Cardiac muscle cell (in vitro differentiated cells and primary cell): ENCODE data around the gene LPA. TPM values are rescaled to one million over a fixed set of nuclear protein-coding genes. Genes with fewer than 3 reads are reported as not detected.
"Not testable (repeated sequence)": the region's sequence is repeated elsewhere in the genome, so short reads cannot be mapped to it uniquely, and the experiment has no call there.

Experiments used
- DNase-seq, 2 donors: peaks; one replicate each; pipeline versions ENCODE4 v3.0.0 to v3.0.0-alpha.2; 2010 to 2017; ENCODE audit warnings: low read depth in 1 of 2, low spot score in 1 of 2
- H3K27ac ChIP-seq: fragments of 200-600 bp; sonication (generic); 2 replicates; pipeline ENCODE4 v1.5.1; 2016
- H3K27me3 ChIP-seq: fragments of 200-600 bp; sonication (generic); 2 replicates; pipeline ENCODE4 v1.6.0; 2016; ENCODE audit warnings: control low read depth
- H3K36me3 ChIP-seq: fragments of 200-600 bp; sonication (generic); 2 replicates; pipeline ENCODE4 v1.5.1; 2016; ENCODE audit warnings: control low read depth
- H3K4me1 ChIP-seq: fragments of 200-600 bp; sonication (generic); 2 replicates; pipeline ENCODE4 v1.8.1; 2017; ENCODE audit warnings: low read depth, mild to moderate bottlenecking, mixed run types
- H3K4me3 ChIP-seq: fragments of 200-600 bp; sonication (generic); 2 replicates; pipeline ENCODE4 v1.5.1; 2016; ENCODE audit warnings: mild to moderate bottlenecking
- H3K9me3 ChIP-seq: fragments of 200-600 bp; sonication (generic); 2 replicates; pipeline ENCODE4 v1.5.1; 2017; ENCODE audit warnings: low read depth, mild to moderate bottlenecking, control low read depth
- polyA plus RNA-seq: library from polyadenylated mRNA; unstranded; fragments of >200 nt; fragmentation: Nextera tagmentation; extraction: Ambion mirVana; gene quantifications from 2 replicates; pipeline ENCODE4 v1.2.1, GENCODE V29; 2016
- total RNA-seq: library from RNA; depleted of rRNA; stranded (reverse); fragments of >200 nt; gene quantifications from 2 replicates; pipeline ENCODE4 v1.2.3, GENCODE V29; 2016
- TF ChIP-seq, protein P1 (sequence below): IDR thresholded peaks from 2 replicates; pipeline ENCODE4 v1.5.1; 2012; ENCODE audit warnings: low read depth, mild to moderate bottlenecking, low read length

Gene LPA
- total and polyA plus RNA-seq, 2 experiments from 2014 or later = 0.15 TPM; not detected in 1

DNA sequence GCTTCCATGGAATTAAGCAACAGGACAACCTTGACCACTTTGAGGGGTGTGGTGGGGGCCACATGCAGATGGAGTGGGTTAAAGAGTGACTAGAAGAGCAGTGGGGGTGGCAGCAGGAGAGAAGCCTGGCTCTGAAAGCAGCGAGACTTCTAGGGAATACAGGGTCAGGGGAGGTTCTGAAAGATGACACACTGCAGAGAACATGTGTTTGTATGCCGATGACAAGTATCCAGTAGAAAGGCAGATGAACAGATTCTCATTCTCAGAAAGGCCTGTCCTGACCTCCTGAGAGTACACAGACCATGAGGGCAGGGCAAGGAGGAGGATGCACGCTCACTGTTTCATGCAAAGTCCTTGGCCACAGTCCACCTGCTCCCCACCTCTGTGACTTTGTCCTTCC lies 2.9 kb downstream of the LPA start:
- no peaks in the 10 kb centered on the region for H3K27me3 ChIP-seq
- H3K4me1 ChIP-seq = no peaks in the 10 kb centered on the region
- DNase-seq = no peak
- TF ChIP-seq, protein P1, sequence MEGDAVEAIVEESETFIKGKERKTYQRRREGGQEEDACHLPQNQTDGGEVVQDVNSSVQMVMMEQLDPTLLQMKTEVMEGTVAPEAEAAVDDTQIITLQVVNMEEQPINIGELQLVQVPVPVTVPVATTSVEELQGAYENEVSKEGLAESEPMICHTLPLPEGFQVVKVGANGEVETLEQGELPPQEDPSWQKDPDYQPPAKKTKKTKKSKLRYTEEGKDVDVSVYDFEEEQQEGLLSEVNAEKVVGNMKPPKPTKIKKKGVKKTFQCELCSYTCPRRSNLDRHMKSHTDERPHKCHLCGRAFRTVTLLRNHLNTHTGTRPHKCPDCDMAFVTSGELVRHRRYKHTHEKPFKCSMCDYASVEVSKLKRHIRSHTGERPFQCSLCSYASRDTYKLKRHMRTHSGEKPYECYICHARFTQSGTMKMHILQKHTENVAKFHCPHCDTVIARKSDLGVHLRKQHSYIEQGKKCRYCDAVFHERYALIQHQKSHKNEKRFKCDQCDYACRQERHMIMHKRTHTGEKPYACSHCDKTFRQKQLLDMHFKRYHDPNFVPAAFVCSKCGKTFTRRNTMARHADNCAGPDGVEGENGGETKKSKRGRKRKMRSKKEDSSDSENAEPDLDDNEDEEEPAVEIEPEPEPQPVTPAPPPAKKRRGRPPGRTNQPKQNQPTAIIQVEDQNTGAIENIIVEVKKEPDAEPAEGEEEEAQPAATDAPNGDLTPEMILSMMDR = no peak
- H3K9me3 ChIP-seq = no peaks in the 10 kb centered on the region
- no peak overlapping the region for H3K27ac ChIP-seq
- H3K4me3 ChIP-seq = no peak overlapping the region
- H3K36me3 ChIP-seq = no peaks in the 10 kb centered on the region

DNA sequence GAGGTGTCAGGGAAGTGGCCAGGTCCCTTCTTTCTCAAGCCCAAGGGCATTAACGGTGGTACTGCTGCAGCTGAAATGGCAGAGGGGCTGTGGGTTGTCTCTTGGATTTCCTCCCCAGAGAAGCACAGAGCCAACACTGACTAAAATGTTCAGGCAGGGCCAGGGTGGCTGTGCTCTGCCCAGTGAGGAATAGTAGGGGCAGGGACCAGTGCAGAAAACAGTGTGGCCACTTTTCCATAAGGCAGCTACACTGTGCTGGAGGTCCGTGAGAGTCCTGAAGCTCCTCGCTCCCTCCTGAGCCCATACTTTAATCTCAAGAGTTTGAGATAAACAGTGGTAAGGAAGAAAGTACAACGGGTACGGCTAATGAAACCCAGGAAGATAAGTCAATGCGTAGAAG lies 4.5 kb downstream of the LPA start:
- no peak for DNase-seq
- H3K36me3 ChIP-seq = no peaks in the 10 kb centered on the region
- no peaks in the 10 kb centered on the region for H3K27me3 ChIP-seq
- H3K9me3 ChIP-seq = no peaks in the 10 kb centered on the region
- TF ChIP-seq, protein P1 = no peak
- H3K27ac ChIP-seq = no peak overlapping the region
- H3K4me1 ChIP-seq = no peaks in the 10 kb centered on the region
- no peak overlapping the region for H3K4me3 ChIP-seq

DNA sequence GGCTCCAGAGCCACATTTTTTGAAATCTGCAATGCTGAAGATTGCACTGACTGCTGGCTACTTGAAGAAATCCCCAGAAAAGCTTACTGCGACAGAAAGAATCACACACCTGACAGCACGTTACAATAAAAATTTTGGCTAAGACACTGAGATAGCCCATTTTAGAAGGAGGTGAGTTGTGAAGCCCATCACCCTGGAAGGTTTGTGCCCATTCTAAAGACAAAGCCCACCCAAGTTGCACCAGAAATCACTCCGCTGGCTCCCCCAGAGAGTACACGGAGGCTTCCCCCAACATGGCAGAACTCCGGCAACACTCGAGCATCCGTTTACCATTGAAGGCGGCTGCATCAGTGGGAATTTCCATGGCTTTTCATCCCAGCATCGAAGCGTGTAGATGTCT lies 29.4 kb downstream of the LPA start:
- H3K9me3 ChIP-seq = no peaks in the 10 kb centered on the region
- H3K27me3 ChIP-seq = no peaks in the 10 kb centered on the region
- no peaks in the 10 kb centered on the region for H3K4me1 ChIP-seq
- H3K36me3 ChIP-seq = no peaks in the 10 kb centered on the region
- no peak overlapping the region for H3K27ac ChIP-seq
- no peak for DNase-seq
- TF ChIP-seq, protein P1 = no peak
- no peak overlapping the region for H3K4me3 ChIP-seq

DNA sequence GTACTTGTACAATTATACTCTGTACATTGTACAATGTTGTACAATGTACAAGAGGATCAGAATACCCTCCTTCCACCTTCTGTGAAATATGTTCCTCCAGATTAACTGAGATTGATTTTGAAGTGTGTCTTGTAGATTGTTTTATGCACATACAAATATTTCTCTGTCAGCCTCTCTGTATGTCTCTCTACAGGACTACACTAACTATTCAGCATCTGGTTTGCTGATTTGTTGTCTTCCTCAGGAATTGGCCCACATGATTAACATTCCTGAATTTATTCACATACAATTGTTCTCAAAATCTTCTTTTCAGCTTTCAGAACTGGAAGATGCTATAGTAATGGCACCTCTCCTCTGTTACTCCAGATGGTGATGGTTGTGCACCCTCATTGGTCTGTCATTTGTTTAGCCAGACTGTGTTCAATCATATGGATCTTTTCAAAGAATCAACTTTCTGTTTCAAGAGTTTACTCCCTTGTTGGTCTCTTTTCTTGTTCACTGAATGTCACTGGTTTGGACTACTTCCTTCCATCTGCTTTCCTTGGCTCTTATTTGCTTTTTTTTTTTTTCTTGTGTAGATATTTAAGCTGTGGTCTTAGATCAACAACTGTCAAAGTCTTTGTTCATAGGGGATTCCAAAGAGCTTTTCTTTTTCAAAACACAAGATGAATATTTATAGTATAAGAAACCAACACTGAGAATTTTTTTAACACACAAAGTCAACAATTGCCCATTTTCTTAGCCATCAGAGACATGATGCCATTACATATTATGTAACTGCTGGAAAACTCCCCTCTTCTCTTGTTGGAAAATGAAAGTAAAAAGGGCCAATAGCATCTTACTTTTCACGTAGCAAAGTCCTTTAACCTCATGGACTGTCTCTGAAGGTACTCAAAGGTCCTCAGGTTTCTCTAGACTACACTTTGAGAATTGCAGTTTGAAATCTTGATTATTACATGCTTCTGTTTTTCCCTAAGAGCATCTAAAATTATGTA lies 67.9 kb downstream of the LPA start:
- TF ChIP-seq, protein P1 = no peak
- no peak overlapping the region for H3K4me3 ChIP-seq
- DNase-seq = no peak
- H3K4me1 ChIP-seq = no peaks in the 10 kb centered on the region
- H3K9me3 ChIP-seq = no peaks in the 10 kb centered on the region
- H3K36me3 ChIP-seq = no peaks in the 10 kb centered on the region
- no peaks in the 10 kb centered on the region for H3K27me3 ChIP-seq
- H3K27ac ChIP-seq = no peak overlapping the region

DNA sequence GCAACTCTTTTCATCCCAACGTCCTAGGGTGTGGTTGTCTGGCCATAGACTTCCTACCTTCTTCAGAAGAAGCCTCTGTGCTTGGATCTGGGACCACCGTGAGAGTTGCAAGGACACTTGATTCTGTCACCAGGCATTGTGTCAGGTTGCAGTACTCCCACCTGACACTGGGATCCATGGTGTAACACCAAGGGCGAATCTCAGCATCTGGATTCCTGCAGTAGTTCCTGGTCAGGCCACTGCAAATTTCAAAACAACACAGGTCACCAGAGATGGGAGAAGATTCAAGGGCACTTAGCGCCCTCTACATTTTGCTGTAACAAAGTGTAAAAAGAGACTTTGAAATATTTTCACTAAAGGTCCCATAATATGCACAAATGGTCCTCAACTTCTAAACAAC lies 68.8 kb downstream of the LPA start:
- H3K27ac ChIP-seq, DNase-seq, H3K4me1 ChIP-seq, H3K36me3 ChIP-seq, H3K27me3 ChIP-seq, H3K9me3 ChIP-seq, H3K4me3 ChIP-seq: not testable (repeated sequence)

DNA sequence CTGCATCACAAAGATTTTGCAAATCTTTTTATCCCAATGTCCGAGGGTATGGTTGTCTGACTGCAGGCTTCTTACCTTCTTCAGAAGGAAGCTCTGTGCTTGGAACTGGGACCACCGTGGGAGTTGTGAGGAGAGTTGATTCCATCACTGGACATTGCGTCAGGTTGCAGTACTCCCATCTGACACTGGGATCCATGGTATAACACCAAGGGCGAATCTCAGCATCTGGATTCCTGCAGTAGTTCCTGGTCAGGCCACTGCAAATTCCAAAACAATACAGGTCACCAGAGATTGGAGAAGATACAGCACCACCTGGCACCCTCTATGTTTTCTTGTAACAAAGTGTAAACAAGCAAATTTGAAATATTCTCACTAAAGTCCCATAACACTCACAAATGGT lies 77.7 kb downstream of the LPA start:
- DNase-seq = no peak
- Histone ChIP-seq H3K9me3 (no peaks in the 10 kb centered on the region), H3K4me1 (no peaks in the 10 kb centered on the region), H3K27ac (no peak overlapping the region), H3K27me3 (no peaks in the 10 kb centered on the region), H3K4me3 (no peak overlapping the region), H3K36me3 (no peaks in the 10 kb centered on the region)
- TF ChIP-seq, protein P1 = no peak
